Measurements from ENCODE around the gene SIAE.

GRCh38 chr11:124658501-124658900, 15.0 kb downstream of the SIAE start:
- no peak for TF ChIP-seq JUND (IDR thresholded peaks at IDR 0.05)
- TF ChIP-seq CTCF (IDR thresholded peaks at IDR 0.05) = no peak
- TF ChIP-seq MEF2A (IDR thresholded peaks at IDR 0.05; ENCODE audit: borderline replicate concordance, low read depth) = no peak
- no peak for TF ChIP-seq PBX3 (IDR thresholded peaks at IDR 0.05)
- no peak for TF ChIP-seq TAF1 (IDR thresholded peaks at IDR 0.05; ENCODE audit: borderline replicate concordance, low read depth, low read length)
- no peak for TF ChIP-seq MXI1 (IDR thresholded peaks at IDR 0.05; ENCODE audit: low read depth, low read length)
- no peak for TF ChIP-seq POLR2AphosphoS5 (IDR thresholded peaks at IDR 0.05; ENCODE audit: low read depth, low read length)
- no peak for TF ChIP-seq GATA2 (CRISPR knock-in tag; IDR thresholded peaks at IDR 0.05)
- no peak for TF ChIP-seq EZH2phosphoT487 (IDR thresholded peaks at IDR 0.05; ENCODE audit: borderline replicate concordance, low read depth)
- TF ChIP-seq MAX (IDR thresholded peaks at IDR 0.05; ENCODE audit: low read depth) = no peak
- TF ChIP-seq TCF12 (IDR thresholded peaks at IDR 0.05) = no peak
- TF ChIP-seq REST (IDR thresholded peaks at IDR 0.05; ENCODE audit: low read depth, low read length) = no peak
- TF ChIP-seq SMC3 (IDR thresholded peaks at IDR 0.05; ENCODE audit: low read depth, low read length) = no peak
- TF ChIP-seq RFX5 (IDR thresholded peaks at IDR 0.05; ENCODE audit: low read length) = no peak

Measured in SK-N-SH (cell line).